Cardiac fibroblast (primary cell): ENCODE measurements around the gene ODAM.

Experiments
- DNase-seq, 2 donors: peaks; one replicate each; pipeline versions ENCODE4 v3.0.0 to v3.0.0-alpha.2; 2010; ENCODE audit warnings: low read depth in 2 of 2
- H3K4me3 ChIP-seq, 2 donors: replicated peaks in 1 of 2; 1 replicate in 1 of 2; 2 replicates in 1 of 2; pipeline ENCODE4 v1.5.1; 2011; ENCODE audit warnings: low read depth in 2 of 2, low read length in 2 of 2, mild to moderate bottlenecking in 2 of 2, moderate library complexity in 1 of 2
- TF ChIP-seq, protein P1 (sequence below): IDR thresholded peaks from one replicate; pipeline ENCODE4 v1.5.1; 2011; ENCODE audit warnings: low read depth, mild to moderate bottlenecking, low read length, inconsistent platforms

ODAM gene

DNA sequence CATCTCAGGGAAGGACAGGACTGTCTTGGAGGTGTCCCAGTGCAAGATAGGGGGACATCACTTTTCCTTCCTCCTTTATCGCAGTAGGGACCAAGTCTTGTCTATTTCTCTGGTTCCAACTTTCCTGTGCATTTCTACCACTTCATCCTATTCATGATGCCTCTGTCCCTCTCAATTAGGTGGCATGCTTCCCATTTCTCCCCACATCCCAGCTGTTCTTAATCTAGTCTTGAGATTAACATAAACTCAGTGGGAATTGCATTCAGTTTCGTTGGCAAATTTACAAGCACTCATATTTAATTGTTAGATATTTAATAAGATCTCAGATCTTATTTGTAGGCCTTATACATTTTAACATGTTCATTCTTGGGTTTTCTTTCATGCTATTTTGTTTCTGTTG is 15.7 kb upstream of the ODAM start:
- TF ChIP-seq, protein P1, sequence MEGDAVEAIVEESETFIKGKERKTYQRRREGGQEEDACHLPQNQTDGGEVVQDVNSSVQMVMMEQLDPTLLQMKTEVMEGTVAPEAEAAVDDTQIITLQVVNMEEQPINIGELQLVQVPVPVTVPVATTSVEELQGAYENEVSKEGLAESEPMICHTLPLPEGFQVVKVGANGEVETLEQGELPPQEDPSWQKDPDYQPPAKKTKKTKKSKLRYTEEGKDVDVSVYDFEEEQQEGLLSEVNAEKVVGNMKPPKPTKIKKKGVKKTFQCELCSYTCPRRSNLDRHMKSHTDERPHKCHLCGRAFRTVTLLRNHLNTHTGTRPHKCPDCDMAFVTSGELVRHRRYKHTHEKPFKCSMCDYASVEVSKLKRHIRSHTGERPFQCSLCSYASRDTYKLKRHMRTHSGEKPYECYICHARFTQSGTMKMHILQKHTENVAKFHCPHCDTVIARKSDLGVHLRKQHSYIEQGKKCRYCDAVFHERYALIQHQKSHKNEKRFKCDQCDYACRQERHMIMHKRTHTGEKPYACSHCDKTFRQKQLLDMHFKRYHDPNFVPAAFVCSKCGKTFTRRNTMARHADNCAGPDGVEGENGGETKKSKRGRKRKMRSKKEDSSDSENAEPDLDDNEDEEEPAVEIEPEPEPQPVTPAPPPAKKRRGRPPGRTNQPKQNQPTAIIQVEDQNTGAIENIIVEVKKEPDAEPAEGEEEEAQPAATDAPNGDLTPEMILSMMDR = no peak
- no peak for DNase-seq
- H3K4me3 ChIP-seq = no peak overlapping the region

DNA sequence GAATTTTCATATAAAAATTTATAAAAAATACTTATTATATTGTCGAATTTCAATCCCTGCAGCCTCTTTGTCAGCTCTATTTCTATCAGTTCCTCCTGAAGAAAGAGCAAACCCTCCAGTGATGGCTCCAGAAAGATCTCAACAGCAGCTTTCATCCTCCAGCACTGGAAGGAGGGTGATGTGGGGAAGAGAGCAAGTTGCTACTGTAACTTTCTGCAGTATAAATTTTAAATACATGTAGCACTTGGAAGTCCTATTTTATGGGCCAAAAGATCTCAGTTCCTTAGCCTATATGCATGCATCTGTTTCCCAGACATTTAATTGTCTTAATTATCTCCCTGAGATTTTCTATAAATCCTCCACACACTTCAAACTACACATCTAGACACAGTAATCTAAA is 13.7 kb upstream of the ODAM start:
- DNase-seq = no peak
- TF ChIP-seq, protein P1 = no peak
- no peak overlapping the region for H3K4me3 ChIP-seq

DNA sequence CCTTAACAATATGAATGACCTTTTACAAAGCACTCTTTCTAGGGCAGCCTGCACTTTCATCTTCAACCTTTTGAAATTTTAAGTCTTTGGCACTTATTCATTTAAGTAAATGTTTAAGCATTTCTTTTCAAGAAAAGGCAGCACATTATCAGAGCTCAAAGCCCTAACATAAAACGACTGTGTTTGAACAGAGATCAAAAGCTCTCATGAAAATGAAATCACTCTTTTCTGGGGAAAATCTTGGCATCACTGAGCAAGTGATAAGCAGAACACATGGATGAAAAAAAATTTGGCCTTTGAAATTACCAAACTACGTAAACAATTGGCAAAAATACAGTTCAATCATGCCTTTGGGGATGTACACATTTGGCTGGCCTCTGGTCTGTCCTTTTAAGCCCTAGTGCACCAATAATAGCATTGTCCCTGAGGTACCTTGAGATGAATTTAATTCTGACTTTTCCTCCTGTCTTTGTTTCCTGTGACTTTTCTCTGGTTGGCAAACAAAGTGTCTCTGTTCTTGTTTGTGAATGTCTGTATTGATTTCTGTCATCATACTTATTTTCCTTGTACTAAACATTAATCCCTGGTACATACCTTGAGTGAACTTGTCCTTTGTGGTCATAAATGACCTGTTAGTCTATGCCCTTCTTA is 12.9 kb upstream of the ODAM start:
- no peak for DNase-seq
- H3K4me3 ChIP-seq = no peak overlapping the region
- TF ChIP-seq, protein P1 = no peak

DNA sequence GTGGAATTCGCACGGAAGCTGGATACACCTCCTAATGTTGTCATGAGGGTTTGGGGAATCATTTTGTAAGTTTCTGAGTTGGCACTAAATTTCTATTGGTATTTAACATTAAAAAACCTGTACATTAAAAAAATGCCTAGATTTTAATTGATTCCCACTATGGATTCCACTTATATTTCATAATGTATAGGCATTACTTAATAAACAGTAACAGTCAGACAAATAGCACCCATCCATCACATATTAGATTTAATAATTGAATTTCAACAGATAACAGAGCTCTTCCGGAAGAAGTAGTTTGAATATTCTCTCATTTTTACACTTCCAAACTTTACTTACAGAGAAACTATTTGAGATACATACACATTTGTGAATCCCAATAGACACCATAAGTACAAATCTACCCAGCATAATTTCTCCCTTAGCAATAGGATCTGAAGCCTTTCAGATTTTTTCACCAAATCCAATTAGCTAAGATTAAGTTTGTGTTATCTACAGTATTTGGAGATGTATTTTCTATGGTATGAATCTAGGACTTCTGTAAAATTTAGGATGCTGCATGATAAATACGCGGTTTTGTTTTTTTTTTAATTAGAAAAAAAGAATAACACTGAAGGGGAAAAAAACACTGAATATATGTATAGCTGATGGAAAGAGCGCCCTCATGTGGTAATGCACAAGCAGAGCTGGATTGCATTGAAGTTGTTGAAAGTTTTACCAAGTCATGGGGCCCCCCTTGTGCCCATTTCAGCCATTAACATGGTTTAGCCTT is 12.2 kb upstream of the ODAM start:
- TF ChIP-seq, protein P1 = peak; percentile 52
- DNase-seq = peak; percentile 67 to 77
- H3K4me3 ChIP-seq = no peak overlapping the region

DNA sequence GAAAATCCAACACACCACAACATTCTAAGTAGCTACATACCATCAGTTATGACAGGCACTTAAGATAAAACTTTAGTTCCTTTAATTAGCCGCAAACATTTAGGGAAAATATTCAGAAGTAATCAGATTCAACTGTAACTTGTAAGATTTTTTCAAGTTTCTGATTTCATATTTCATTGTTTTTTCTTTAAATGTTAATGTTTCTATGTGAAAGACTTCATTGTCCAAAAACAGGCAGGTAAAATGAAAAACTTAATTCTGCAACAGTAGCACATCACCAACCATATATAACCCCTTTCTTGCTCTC is 11.6 kb upstream of the ODAM start:
- H3K4me3 ChIP-seq = no peak overlapping the region
- TF ChIP-seq, protein P1 = no peak
- no peak for DNase-seq

DNA sequence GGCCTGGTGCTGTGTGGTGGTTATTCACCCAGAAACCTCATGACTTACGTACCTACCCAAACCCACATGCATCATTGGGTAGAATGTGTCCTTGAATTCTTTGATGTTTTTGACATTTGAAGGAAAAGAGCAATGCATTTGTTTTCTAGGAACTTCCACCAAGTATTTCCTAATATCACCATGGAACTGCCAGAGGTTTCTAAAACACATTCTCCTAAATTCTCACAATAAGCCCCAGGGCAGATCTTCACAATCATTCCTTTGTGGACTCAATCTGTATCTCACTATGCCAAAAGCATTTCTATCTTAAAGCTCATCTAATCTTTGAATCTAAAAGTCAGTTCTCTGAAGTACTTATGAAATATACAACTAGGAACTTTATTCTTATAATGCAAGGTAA is 8.3 kb upstream of the ODAM start:
- H3K4me3 ChIP-seq = no peak overlapping the region
- DNase-seq = no peak
- TF ChIP-seq, protein P1 = no peak
